K562 (cell line): ENCODE results near the gene SPDYE6. TPM values are rescaled to one million over a fixed set of nuclear protein-coding genes. Genes with fewer than 3 reads are reported as not detected.

ENCODE experiments used
- ETV6 ChIP-seq, 3 experiments: fragments of 150-350 bp in 1 of 3; sonication (generic) in 1 of 3; formaldehyde crosslinking in 1 of 3; IDR thresholded peaks; 2 replicates each; pipeline versions ENCODE4 v1.6.1 to v1.8.0; 2014 to 2022; ENCODE audit warnings: borderline replicate concordance in 2 of 3, low read depth in 2 of 3, antibody characterized with exemption in 1 of 3, low read length in 1 of 3, mild to moderate bottlenecking in 1 of 3, missing genetic modification reagents in 1 of 3
- FOXJ3 ChIP-seq: sonication (generic); formaldehyde crosslinking; IDR thresholded peaks from 2 replicates; pipeline ENCODE4 v1.4.0; 2020; ENCODE audit warnings: mild to moderate bottlenecking, missing genetic modification reagents
- HDAC2 ChIP-seq: fragments of 450-650 bp; IDR thresholded peaks from 2 replicates; pipeline ENCODE4 v1.6.1; 2016; ENCODE audit warnings: mild to moderate bottlenecking
- NELFE ChIP-seq: IDR thresholded peaks from 2 replicates; pipeline ENCODE4 v1.6.1; 2011; ENCODE audit warnings: mild to moderate bottlenecking; ENCODE audit not compliant: insufficient read depth, insufficient read length
- SRSF7 ChIP-seq: fragments of 200-400 bp; formaldehyde crosslinking; optimal IDR thresholded peaks from 2 replicates; pipeline ENCODE3; 2017; ENCODE audit warnings: mild to moderate bottlenecking, low read depth, low read length
- THAP12 ChIP-seq: fragments of 250-450 bp; sonication (Bioruptor Pico); IDR thresholded peaks from 2 replicates; pipeline ENCODE4 v1.9.0; 2021; ENCODE audit warnings: mild to moderate bottlenecking, inconsistent platforms
- ZEB2 ChIP-seq: fragments of 450-650 bp; IDR thresholded peaks from 2 replicates; pipeline ENCODE4 v1.6.1; 2016
- ZFP36 ChIP-seq: fragments of 150-350 bp; IDR thresholded peaks from 2 replicates; pipeline ENCODE4 v1.6.1; 2018; ENCODE audit warnings: low read length, low read depth; ENCODE audit not compliant: partially characterized antibody
- polyA plus RNA-seq, 8 experiments: library from polyadenylated mRNA; depleted of rRNA in 4 of 8; stranded (reverse) in 5 of 8; unstranded in 3 of 8; fragments of >200 nt; fragmentation: Nextera tagmentation in 2 of 8; fragmentation: Illumina TruSeq in 1 of 8; extraction: Ambion mirVana in 2 of 8; extraction: Trizol in 1 of 8; gene quantifications; 2 replicates each; pipeline versions ENCODE4 v1.2.1 to v1.2.3, GENCODE V29; 2011 to 2014; ENCODE audit warnings: inconsistent platforms in 1 of 8, missing spikeins in 1 of 8
- total RNA-seq, 7 experiments: library from RNA; depleted of rRNA in 6 of 7; stranded (reverse); fragments of >200 nt in 6 of 7; fragmentation: Illumina TruSeq in 2 of 7; extraction: Trizol in 2 of 7; gene quantifications; 2 replicates each; pipeline versions ENCODE4 v1.2.1 to v1.2.3, GENCODE V29; 2011 to 2021; ENCODE audit warnings: low replicate concordance in 1 of 7
- TF ChIP-seq, protein P1 (sequence below), 2 experiments: fragments of 450-650 bp; conservative IDR thresholded peaks; 2 replicates each; pipeline ENCODE4 v1.6.1; 2017; ENCODE audit warnings: mild to moderate bottlenecking in 2 of 2, moderate library complexity in 2 of 2
- TF ChIP-seq, protein P2 (sequence below): fragments of 450-650 bp; IDR thresholded peaks from 2 replicates; pipeline ENCODE4 v1.6.1; 2016; ENCODE audit warnings: low read depth

SPDYE6 gene
- total and polyA plus RNA-seq, 9 of the 15 experiments (the other 6 are each of a cell fraction or from before 2014, with no cell fraction given) = 0.24 to 0.35 TPM; not detected in 7

- peak in 1 of 2 experiments; percentile 44; a peak in 1 of 4 replicates for TF ChIP-seq ETV6 (IDR thresholded peaks at IDR 0.05; ENCODE audit: borderline replicate concordance in 1 of 2, low read depth in 2 of 2, low read length in 1 of 2)
- TF ChIP-seq ETV6 (CRISPR knock-in tag; IDR thresholded peaks at IDR 0.05; ENCODE audit: borderline replicate concordance) = no peak
- TF ChIP-seq THAP12 = 0 out of 2 replicates have a peak, but pooled peaks have one; percentile 40
- no peak for TF ChIP-seq NELFE
- TF ChIP-seq ZEB2 = no peak
- TF ChIP-seq, protein P1, sequence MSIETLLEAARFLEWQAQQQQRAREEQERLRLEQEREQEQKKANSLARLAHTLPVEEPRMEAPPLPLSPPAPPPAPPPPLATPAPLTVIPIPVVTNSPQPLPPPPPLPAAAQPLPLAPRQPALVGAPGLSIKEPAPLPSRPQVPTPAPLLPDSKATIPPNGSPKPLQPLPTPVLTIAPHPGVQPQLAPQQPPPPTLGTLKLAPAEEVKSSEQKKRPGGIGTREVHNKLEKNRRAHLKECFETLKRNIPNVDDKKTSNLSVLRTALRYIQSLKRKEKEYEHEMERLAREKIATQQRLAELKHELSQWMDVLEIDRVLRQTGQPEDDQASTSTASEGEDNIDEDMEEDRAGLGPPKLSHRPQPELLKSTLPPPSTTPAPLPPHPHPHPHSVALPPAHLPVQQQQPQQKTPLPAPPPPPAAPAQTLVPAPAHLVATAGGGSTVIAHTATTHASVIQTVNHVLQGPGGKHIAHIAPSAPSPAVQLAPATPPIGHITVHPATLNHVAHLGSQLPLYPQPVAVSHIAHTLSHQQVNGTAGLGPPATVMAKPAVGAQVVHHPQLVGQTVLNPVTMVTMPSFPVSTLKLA (conservative IDR thresholded peaks at IDR 0.05) = peak in 1 of 2 experiments; percentile 72; a peak in 2 of 4 replicates
- TF ChIP-seq SRSF7 = no peak
- TF ChIP-seq, protein P2, sequence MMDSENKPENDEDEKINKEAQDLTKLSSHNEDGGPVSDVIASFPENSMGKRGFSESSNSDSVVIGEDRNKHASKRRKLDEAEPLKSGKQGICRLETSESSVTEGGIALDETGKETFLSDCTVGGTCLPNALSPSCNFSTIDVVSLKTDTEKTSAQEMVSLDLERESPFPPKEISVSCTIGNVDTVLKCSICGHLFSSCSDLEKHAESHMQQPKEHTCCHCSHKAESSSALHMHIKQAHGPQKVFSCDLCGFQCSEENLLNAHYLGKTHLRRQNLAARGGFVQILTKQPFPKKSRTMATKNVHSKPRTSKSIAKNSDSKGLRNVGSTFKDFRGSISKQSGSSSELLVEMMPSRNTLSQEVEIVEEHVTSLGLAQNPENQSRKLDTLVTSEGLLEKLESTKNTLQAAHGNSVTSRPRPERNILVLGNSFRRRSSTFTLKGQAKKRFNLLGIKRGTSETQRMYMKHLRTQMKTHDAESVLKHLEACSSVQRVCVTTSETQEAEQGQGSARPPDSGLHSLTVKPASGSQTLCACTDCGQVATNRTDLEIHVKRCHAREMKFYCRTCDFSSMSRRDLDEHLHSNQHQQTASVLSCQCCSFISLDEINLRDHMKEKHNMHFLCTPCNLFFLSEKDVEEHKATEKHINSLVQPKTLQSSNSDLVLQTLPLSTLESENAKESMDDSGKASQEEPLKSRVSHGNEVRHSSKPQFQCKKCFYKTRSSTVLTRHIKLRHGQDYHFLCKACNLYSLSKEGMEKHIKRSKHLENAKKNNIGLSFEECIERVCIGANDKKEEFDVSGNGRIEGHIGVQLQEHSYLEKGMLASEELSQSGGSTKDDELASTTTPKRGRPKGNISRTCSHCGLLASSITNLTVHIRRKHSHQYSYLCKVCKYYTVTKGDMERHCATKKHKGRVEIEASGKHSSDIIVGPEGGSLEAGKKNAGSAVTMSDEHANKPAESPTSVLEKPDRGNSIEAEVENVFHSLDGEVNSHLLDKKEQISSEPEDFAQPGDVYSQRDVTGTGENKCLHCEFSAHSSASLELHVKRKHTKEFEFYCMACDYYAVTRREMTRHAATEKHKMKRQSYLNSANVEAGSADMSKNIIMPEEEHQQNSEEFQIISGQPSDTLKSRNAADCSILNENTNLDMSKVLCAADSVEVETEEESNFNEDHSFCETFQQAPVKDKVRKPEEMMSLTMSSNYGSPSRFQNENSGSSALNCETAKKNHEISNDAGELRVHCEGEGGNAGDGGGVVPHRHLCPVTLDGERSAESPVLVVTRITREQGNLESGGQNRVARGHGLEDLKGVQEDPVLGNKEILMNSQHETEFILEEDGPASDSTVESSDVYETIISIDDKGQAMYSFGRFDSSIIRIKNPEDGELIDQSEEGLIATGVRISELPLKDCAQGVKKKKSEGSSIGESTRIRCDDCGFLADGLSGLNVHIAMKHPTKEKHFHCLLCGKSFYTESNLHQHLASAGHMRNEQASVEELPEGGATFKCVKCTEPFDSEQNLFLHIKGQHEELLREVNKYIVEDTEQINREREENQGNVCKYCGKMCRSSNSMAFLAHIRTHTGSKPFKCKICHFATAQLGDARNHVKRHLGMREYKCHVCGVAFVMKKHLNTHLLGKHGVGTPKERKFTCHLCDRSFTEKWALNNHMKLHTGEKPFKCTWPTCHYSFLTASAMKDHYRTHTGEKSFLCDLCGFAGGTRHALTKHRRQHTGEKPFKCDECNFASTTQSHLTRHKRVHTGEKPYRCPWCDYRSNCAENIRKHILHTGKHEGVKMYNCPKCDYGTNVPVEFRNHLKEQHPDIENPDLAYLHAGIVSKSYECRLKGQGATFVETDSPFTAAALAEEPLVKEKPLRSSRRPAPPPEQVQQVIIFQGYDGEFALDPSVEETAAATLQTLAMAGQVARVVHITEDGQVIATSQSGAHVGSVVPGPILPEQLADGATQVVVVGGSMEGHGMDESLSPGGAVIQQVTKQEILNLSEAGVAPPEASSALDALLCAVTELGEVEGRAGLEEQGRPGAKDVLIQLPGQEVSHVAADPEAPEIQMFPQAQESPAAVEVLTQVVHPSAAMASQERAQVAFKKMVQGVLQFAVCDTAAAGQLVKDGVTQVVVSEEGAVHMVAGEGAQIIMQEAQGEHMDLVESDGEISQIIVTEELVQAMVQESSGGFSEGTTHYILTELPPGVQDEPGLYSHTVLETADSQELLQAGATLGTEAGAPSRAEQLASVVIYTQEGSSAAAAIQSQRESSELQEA = no peak
- TF ChIP-seq FOXJ3 (CRISPR knock-in tag) = no peak
- TF ChIP-seq ZFP36 = no peak
- TF ChIP-seq HDAC2 = 0 out of 2 replicates have a peak, but pooled peaks have one; percentile 24
Observed at GRCh38 chr7:102395873-102396709, 39.8 kb upstream of the SPDYE6 start, which contains the start of gene PRKRIP1 (continued).
